Chondrocyte (in vitro differentiated cells): Measurements from ENCODE around the gene AGFG2. TPM values are rescaled to one million over a fixed set of nuclear protein-coding genes. Genes with fewer than 3 reads are reported as not detected.

Source experiments
- DNase-seq: peaks from one replicate; pipeline ENCODE4 v3.0.0; 2021; ENCODE audit warnings: mixed read lengths, low spot score
- H3K27ac Mint-ChIP-seq: one replicate; pipeline ENCODE4 v1.8.0; 2021; ENCODE audit warnings: mild to moderate bottlenecking, moderate library complexity, mixed read lengths; ENCODE audit not compliant: unreplicated experiment
- H3K27me3 Mint-ChIP-seq: 2 replicates; pipeline ENCODE4 v1.8.0; 2021; ENCODE audit warnings: low read depth, mixed read lengths
- H3K36me3 Mint-ChIP-seq: 2 replicates; pipeline ENCODE4 v1.8.0; 2021; ENCODE audit warnings: low read depth, mixed read lengths
- H3K4me1 Mint-ChIP-seq: 2 replicates; pipeline ENCODE4 v1.8.0; 2021; ENCODE audit warnings: low read depth, mild to moderate bottlenecking, mixed read lengths
- H3K4me3 Mint-ChIP-seq: one replicate; pipeline ENCODE4 v1.8.0; 2021; ENCODE audit warnings: mild to moderate bottlenecking, moderate library complexity, mixed read lengths; ENCODE audit not compliant: unreplicated experiment
- H3K9me3 Mint-ChIP-seq: 2 replicates; pipeline ENCODE4 v1.8.0; 2021; ENCODE audit warnings: low read depth, mixed read lengths
- CTCF ChIP-seq: fragments of 200-600 bp; sonication (generic); IDR thresholded peaks from 2 replicates; pipeline ENCODE4 v1.5.0; 2021; ENCODE audit warnings: antibody characterized with exemption, mild to moderate bottlenecking, moderate library complexity
- total RNA-seq: library from RNA; stranded (reverse); gene quantifications from 3 replicates; pipeline ENCODE4 v1.2.1, GENCODE V29; 2021

AGFG2 gene
- total RNA-seq, 1 donor from 2014 or later = 8.2 TPM

- Mint-ChIP-seq H3K4me1 (peaks cover 33% of the 10 kb centered on the region), H3K27me3 (no peaks in the 10 kb centered on the region), H3K36me3 (no peaks in the 10 kb centered on the region), H3K9me3 (no peaks in the 10 kb centered on the region), H3K4me3 (peak overlapping the region; percentile 85), H3K27ac (peak overlapping the region; percentile 92)
- TF ChIP-seq CTCF = no peak
- no peak for DNase-seq
Measured at GRCh38 chr7:100584683-100585510, 45.9 kb downstream of the AGFG2 start.

GRCh38 chr7:100585511-100586265 is 46.7 kb downstream of the AGFG2 start, which contains the start of gene LRCH4:
TSS of gene LRCH4 (minus strand) at chr7:100586129. CDS start at chr7:100586100, 29 bp downstream.
- Mint-ChIP-seq H3K4me1 (peaks cover 39% of the 10 kb centered on the region), H3K36me3 (no peaks in the 10 kb centered on the region), H3K27ac (peak within 1 kb of the TSS; percentile 92), H3K9me3 (no peaks in the 10 kb centered on the region), H3K27me3 (no peaks in the 10 kb centered on the region), H3K4me3 (peak within 1 kb of the TSS; percentile 85)
- peak; percentile 92 for DNase-seq
- TF ChIP-seq CTCF = peak; percentile 7

DNA sequence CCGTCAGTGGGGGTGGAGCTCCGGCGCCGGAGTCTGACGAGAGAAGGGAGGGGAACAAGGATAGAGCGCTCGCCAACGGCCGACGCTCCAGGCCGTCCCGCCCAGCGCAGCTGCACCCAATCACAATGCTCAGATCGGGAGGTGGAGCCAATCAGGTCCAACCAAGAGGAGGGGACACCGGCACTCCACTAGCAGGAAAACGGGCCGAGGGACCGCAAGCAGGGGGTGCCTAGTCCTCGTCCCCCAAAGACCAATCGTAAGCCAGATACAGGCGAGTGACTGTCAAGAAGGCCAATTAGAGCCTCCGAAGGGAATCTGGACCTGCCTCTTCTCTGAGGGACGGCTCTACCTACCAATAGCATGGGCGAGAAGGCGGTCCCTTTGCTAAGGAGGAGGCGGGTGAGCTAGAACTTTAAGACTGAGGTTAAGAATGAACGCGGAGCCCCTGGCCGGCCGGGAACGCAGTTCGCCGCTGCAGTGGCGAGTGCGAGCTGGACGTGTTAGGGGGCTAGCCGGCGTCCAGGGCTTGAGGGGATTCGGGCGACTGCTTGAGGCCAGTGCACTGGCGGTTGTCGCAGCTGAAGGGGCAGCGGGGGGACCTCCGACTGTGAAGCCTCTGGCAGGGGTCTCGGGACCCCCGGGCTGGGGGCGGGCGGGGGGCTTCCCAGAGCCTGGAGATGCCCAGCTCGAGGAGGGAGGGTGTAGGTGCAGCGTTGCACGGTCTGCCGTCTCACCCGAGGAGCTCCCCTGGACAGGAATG is 47.4 kb downstream of the AGFG2 start, which contains the start of gene FBXO24:
Gene FBXO24 (plus strand): TSS at position 63 of the 760 bp plus-strand sequence. CDS start 298 bp downstream, at position 361.
- no peak for TF ChIP-seq CTCF
- peaks cover 39% of the 10 kb centered on the region for H3K4me1 Mint-ChIP-seq
- no peaks in the 10 kb centered on the region for H3K36me3 Mint-ChIP-seq
- H3K27ac Mint-ChIP-seq = peak within 1 kb of the TSS; percentile 92
- peak within 1 kb of the TSS; percentile 85 for H3K4me3 Mint-ChIP-seq
- peak; percentile 100 for DNase-seq
- no peaks in the 10 kb centered on the region for H3K9me3 Mint-ChIP-seq
- no peaks in the 10 kb centered on the region for H3K27me3 Mint-ChIP-seq

- no peaks in the 10 kb centered on the region for H3K36me3 Mint-ChIP-seq
- peaks cover 34% of the 10 kb centered on the region for H3K4me1 Mint-ChIP-seq
- H3K27ac Mint-ChIP-seq = no peak overlapping the region
- DNase-seq = no peak
- no peaks in the 10 kb centered on the region for H3K9me3 Mint-ChIP-seq
- TF ChIP-seq CTCF = peak; percentile 60
- no peak overlapping the region for H3K4me3 Mint-ChIP-seq
- no peaks in the 10 kb centered on the region for H3K27me3 Mint-ChIP-seq
Measured at GRCh38 chr7:100588438-100588837, 49.4 kb downstream of the AGFG2 start.
